Activated naive CD8-positive, alpha-beta T cell treated with anti-CD3 and anti-CD28 coated beads, Interleukin-2, amount 50 U/mL, for 24 hours (primary cell): Measurements from ENCODE around the gene PARP1.

Experiments used
- ATAC-seq: fragments of 150-1000 bp; cut with Tn5 transposase; one replicate; pipeline ENCODE4 v1.10.0; 2021
- DNase-seq: peaks from one replicate; pipeline ENCODE4 v3.0.0; 2021
- H3K27ac Mint-ChIP-seq: one replicate; pipeline ENCODE4 v1.8.0; 2021; ENCODE audit warnings: mild to moderate bottlenecking, mixed read lengths
- H3K27me3 Mint-ChIP-seq: one replicate; pipeline ENCODE4 v1.8.0; 2021; ENCODE audit warnings: mixed read lengths
- H3K36me3 Mint-ChIP-seq: one replicate; pipeline ENCODE4 v1.8.0; 2021; ENCODE audit warnings: low read depth, mixed read lengths
- H3K4me1 Mint-ChIP-seq: one replicate; pipeline ENCODE4 v1.8.0; 2021; ENCODE audit warnings: mixed read lengths
- H3K4me3 Mint-ChIP-seq: one replicate; pipeline ENCODE4 v1.8.0; 2021; ENCODE audit warnings: mild to moderate bottlenecking, moderate library complexity, mixed read lengths
- H3K9me3 Mint-ChIP-seq: one replicate; pipeline ENCODE4 v1.8.0; 2021; ENCODE audit warnings: mixed read lengths

Gene PARP1

GRCh38 chr1:226422478-226422877, 14.6 kb upstream of the PARP1 start:
- H3K4me3 Mint-ChIP-seq, result no peak overlapping the region
- peaks cover 8% of the 10 kb centered on the region for H3K4me1 Mint-ChIP-seq
- H3K9me3 Mint-ChIP-seq, result no peaks in the 10 kb centered on the region
- no peaks in the 10 kb centered on the region for H3K36me3 Mint-ChIP-seq
- ATAC-seq (no peak), DNase-seq (no peak)
- H3K27me3 Mint-ChIP-seq, result no peaks in the 10 kb centered on the region
- no peak overlapping the region for H3K27ac Mint-ChIP-seq

GRCh38 chr1:226420897-226421296, 13.0 kb upstream of the PARP1 start:
- no peaks in the 10 kb centered on the region for H3K9me3 Mint-ChIP-seq

GRCh38 chr1:226420328-226420727, 12.4 kb upstream of the PARP1 start:
- no peak overlapping the region for H3K4me3 Mint-ChIP-seq
- peaks cover 5% of the 10 kb centered on the region for H3K4me1 Mint-ChIP-seq
- DNase-seq, result no peak
- H3K36me3 Mint-ChIP-seq, result no peaks in the 10 kb centered on the region
- no peaks in the 10 kb centered on the region for H3K27me3 Mint-ChIP-seq
- no peak overlapping the region for H3K27ac Mint-ChIP-seq
- no peak for ATAC-seq
- no peaks in the 10 kb centered on the region for H3K9me3 Mint-ChIP-seq

More at GRCh38 chr1:226420897-226421296, 13.0 kb upstream of the PARP1 start:
- H3K4me3 Mint-ChIP-seq, result no peak overlapping the region
- H3K27me3 Mint-ChIP-seq, result no peaks in the 10 kb centered on the region
- peaks cover 5% of the 10 kb centered on the region for H3K4me1 Mint-ChIP-seq
- DNase-seq (no peak), ATAC-seq (no peak)
- H3K27ac Mint-ChIP-seq, result no peak overlapping the region
- H3K36me3 Mint-ChIP-seq, result no peaks in the 10 kb centered on the region

- no peaks in the 10 kb centered on the region for H3K9me3 Mint-ChIP-seq
- no peaks in the 10 kb centered on the region for H3K36me3 Mint-ChIP-seq
- no peak overlapping the region for H3K27ac Mint-ChIP-seq
- no peak overlapping the region for H3K4me3 Mint-ChIP-seq
- peaks cover 5% of the 10 kb centered on the region for H3K4me1 Mint-ChIP-seq
- ATAC-seq (no peak), DNase-seq (no peak)
- no peaks in the 10 kb centered on the region for H3K27me3 Mint-ChIP-seq
These were observed 11.6 kb upstream of the PARP1 start for GRCh38 chr1:226419284-226420029.

- Mint-ChIP-seq H3K4me1 (peaks cover 5% of the 10 kb centered on the region), H3K4me3 (no peak overlapping the region), H3K9me3 (no peaks in the 10 kb centered on the region), H3K27ac (no peak overlapping the region), H3K36me3 (no peaks in the 10 kb centered on the region), H3K27me3 (no peaks in the 10 kb centered on the region)
- no peak for DNase-seq
- ATAC-seq, result no peak
These were observed 10.1 kb upstream of the PARP1 start for GRCh38 chr1:226417830-226418546.

GRCh38 chr1:226417350-226417749, 9.5 kb upstream of the PARP1 start:
- no peak overlapping the region for H3K27ac Mint-ChIP-seq
- no peak for ATAC-seq
- no peaks in the 10 kb centered on the region for H3K36me3 Mint-ChIP-seq
- H3K4me3 Mint-ChIP-seq, result no peak overlapping the region
- H3K9me3 Mint-ChIP-seq, result no peaks in the 10 kb centered on the region
- DNase-seq, result no peak
- H3K4me1 Mint-ChIP-seq, result peaks cover 5% of the 10 kb centered on the region
- no peaks in the 10 kb centered on the region for H3K27me3 Mint-ChIP-seq

- Mint-ChIP-seq H3K27me3 (no peaks in the 10 kb centered on the region), H3K9me3 (no peaks in the 10 kb centered on the region), H3K36me3 (no peaks in the 10 kb centered on the region), H3K27ac (no peak overlapping the region), H3K4me1 (peaks cover 5% of the 10 kb centered on the region), H3K4me3 (no peak overlapping the region)
- DNase-seq (no peak), ATAC-seq (no peak)
These were observed 6.3 kb upstream of the PARP1 start for GRCh38 chr1:226414098-226414698.

- DNase-seq, result no peak
- peaks cover 5% of the 10 kb centered on the region for H3K4me1 Mint-ChIP-seq
- no peak overlapping the region for H3K27ac Mint-ChIP-seq
- no peak for ATAC-seq
- no peaks in the 10 kb centered on the region for H3K9me3 Mint-ChIP-seq
- H3K36me3 Mint-ChIP-seq, result no peaks in the 10 kb centered on the region
- H3K4me3 Mint-ChIP-seq, result no peak overlapping the region
- H3K27me3 Mint-ChIP-seq, result no peaks in the 10 kb centered on the region
These were observed 3.7 kb upstream of the PARP1 start for GRCh38 chr1:226411619-226412018.

- no peaks in the 10 kb centered on the region for H3K27me3 Mint-ChIP-seq
- no peak for DNase-seq
- H3K4me3 Mint-ChIP-seq, result no peak overlapping the region
- no peak for ATAC-seq
- no peak overlapping the region for H3K27ac Mint-ChIP-seq
- H3K9me3 Mint-ChIP-seq, result no peaks in the 10 kb centered on the region
- peaks cover 11% of the 10 kb centered on the region for H3K4me1 Mint-ChIP-seq
- peaks cover 3% of the 10 kb centered on the region for H3K36me3 Mint-ChIP-seq
These were observed 3.1 kb upstream of the PARP1 start for GRCh38 chr1:226410958-226411357.

- no peaks in the 10 kb centered on the region for H3K9me3 Mint-ChIP-seq
- no peak overlapping the region for H3K4me3 Mint-ChIP-seq
- no peak for DNase-seq
- H3K4me1 Mint-ChIP-seq, result peaks cover 26% of the 10 kb centered on the region
- H3K27ac Mint-ChIP-seq, result no peak overlapping the region
- no peaks in the 10 kb centered on the region for H3K27me3 Mint-ChIP-seq
- peaks cover 8% of the 10 kb centered on the region for H3K36me3 Mint-ChIP-seq
- ATAC-seq, result no peak
These were observed 1.5 kb upstream of the PARP1 start for GRCh38 chr1:226409392-226409791.

GRCh38 chr1:226408285-226409184, 642 bp upstream of the PARP1 start:
- Mint-ChIP-seq H3K27me3 (no peaks in the 10 kb centered on the region), H3K36me3 (peaks cover 13% of the 10 kb centered on the region), H3K9me3 (no peaks in the 10 kb centered on the region), H3K4me3 (peak overlapping the region; percentile 95), H3K27ac (peak overlapping the region; percentile 94), H3K4me1 (peaks cover 35% of the 10 kb centered on the region)
- DNase-seq, result no peak
- no peak for ATAC-seq

GRCh38 chr1:226407199-226407496, 745 bp downstream of the PARP1 start:
- peak overlapping the region; percentile 95 for H3K4me3 Mint-ChIP-seq
- peaks cover 18% of the 10 kb centered on the region for H3K36me3 Mint-ChIP-seq
- no peaks in the 10 kb centered on the region for H3K9me3 Mint-ChIP-seq
- H3K4me1 Mint-ChIP-seq, result peaks cover 45% of the 10 kb centered on the region
- no peak for DNase-seq
- ATAC-seq, result no peak
- peak overlapping the region; percentile 94 for H3K27ac Mint-ChIP-seq
- H3K27me3 Mint-ChIP-seq, result no peaks in the 10 kb centered on the region

- no peak for DNase-seq
- Mint-ChIP-seq H3K4me3 (peak overlapping the region; percentile 95), H3K36me3 (peaks cover 24% of the 10 kb centered on the region), H3K27me3 (no peaks in the 10 kb centered on the region), H3K27ac (peak overlapping the region; percentile 94), H3K9me3 (no peaks in the 10 kb centered on the region), H3K4me1 (peaks cover 50% of the 10 kb centered on the region)
- no peak for ATAC-seq
These were observed 1.5 kb downstream of the PARP1 start for GRCh38 chr1:226406401-226406881.

- no peak for ATAC-seq
- no peaks in the 10 kb centered on the region for H3K9me3 Mint-ChIP-seq
- no peak for DNase-seq
- H3K4me1 Mint-ChIP-seq, result peaks cover 57% of the 10 kb centered on the region
- peaks cover 33% of the 10 kb centered on the region for H3K36me3 Mint-ChIP-seq
- H3K27me3 Mint-ChIP-seq, result no peaks in the 10 kb centered on the region
- peak overlapping the region; percentile 63 for H3K27ac Mint-ChIP-seq
- peak overlapping the region; percentile 95 for H3K4me3 Mint-ChIP-seq
These were observed 2.4 kb downstream of the PARP1 start for GRCh38 chr1:226405411-226405988.
